HCT116 (cell line): ENCODE measurements around the gene MAPK14.

Source experiments
- ATF3 ChIP-seq: IDR thresholded peaks from 2 replicates; pipeline ENCODE4 v1.6.1; 2012
- CTCF ChIP-seq, 3 experiments: fragments of 200-600 bp in 1 of 3; sonication (generic) in 1 of 3; IDR thresholded peaks in 2 of 3; conservative IDR thresholded peaks in 1 of 3; 2 replicates each; pipeline ENCODE4 v1.5.1; 2012 to 2017; ENCODE audit warnings: low read depth in 2 of 3, low read length in 2 of 3, antibody characterized with exemption in 1 of 3, borderline replicate concordance in 1 of 3, control low read depth in 1 of 3, mild to moderate bottlenecking in 1 of 3, mixed read lengths in 1 of 3, mixed run types in 1 of 3, moderate library complexity in 1 of 3; ENCODE audit not compliant: insufficient read depth in 1 of 3
- FOSL1 ChIP-seq: IDR thresholded peaks from 2 replicates; pipeline ENCODE4 v1.6.1; 2012; ENCODE audit warnings: low read depth
- REST ChIP-seq: IDR thresholded peaks from 2 replicates; pipeline ENCODE4 v1.6.1; 2012; ENCODE audit warnings: low read depth

GRCh38 chr6:36150283-36150682 is 122.7 kb downstream of the MAPK14 start:
- TF ChIP-seq FOSL1, result no peak
- TF ChIP-seq CTCF (IDR thresholded peaks at IDR 0.05 in 2 of 3, conservative IDR thresholded peaks at IDR 0.05 in 1 of 3; ENCODE audit: borderline replicate concordance in 1 of 3, insufficient read depth in 1 of 3, low read depth in 2 of 3, low read length in 2 of 3), result no peak
- TF ChIP-seq REST, result no peak
- TF ChIP-seq ATF3, result no peak
